Upper lobe of left lung (tissue), 4 donors: ENCODE results near the gene THEMIS2.

Source experiments
- EP300 ChIP-seq, 4 donors: sonication (generic); formaldehyde crosslinking; IDR thresholded peaks; one replicate each; pipeline ENCODE4 v1.5.1; 2017; ENCODE audit warnings: antibody characterized with exemption in 4 of 4, control low read depth in 2 of 4
- POLR2A ChIP-seq, 4 donors: fragments of 450-650 bp; IDR thresholded peaks; one replicate each; pipeline ENCODE4 v1.5.1; 2016 to 2017; ENCODE audit warnings: antibody characterized with exemption in 4 of 4, mild to moderate bottlenecking in 2 of 4
- POLR2AphosphoS5 ChIP-seq, 2 donors: sonication (generic); formaldehyde crosslinking; IDR thresholded peaks; one replicate each; pipeline ENCODE4 v1.5.1; 2017; ENCODE audit warnings: antibody characterized with exemption in 2 of 2
- TF ChIP-seq, protein P1 (sequence below), 6 experiments: fragments of 450-650 bp in 4 of 6; fragments of 200-600 bp in 2 of 6; sonication (generic) in 2 of 6; IDR thresholded peaks; one replicate each; pipeline ENCODE4 v1.5.1; 2016 to 2019; ENCODE audit warnings: antibody characterized with exemption in 6 of 6

DNA sequence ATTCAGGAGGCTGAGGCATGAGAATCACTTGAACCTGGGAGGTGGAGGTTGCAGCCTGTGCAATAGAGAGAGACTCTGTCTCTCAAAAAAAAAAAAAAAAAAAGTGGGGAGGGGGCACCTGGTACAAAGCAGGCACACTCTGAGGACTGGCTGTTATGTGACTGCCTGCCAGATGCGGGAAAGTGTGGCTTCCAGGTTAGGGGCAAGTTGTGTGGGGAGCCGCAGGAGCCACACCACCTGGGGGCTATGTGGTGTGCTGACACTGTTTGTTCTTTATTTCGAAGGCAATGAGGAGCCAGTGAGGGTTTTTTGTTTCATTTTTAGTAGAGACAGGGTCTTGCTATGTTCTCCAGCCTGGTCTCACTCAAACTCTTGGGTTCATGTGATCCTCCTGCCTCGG, 5.7 kb downstream of the THEMIS2 start:
- TF ChIP-seq, protein P1, sequence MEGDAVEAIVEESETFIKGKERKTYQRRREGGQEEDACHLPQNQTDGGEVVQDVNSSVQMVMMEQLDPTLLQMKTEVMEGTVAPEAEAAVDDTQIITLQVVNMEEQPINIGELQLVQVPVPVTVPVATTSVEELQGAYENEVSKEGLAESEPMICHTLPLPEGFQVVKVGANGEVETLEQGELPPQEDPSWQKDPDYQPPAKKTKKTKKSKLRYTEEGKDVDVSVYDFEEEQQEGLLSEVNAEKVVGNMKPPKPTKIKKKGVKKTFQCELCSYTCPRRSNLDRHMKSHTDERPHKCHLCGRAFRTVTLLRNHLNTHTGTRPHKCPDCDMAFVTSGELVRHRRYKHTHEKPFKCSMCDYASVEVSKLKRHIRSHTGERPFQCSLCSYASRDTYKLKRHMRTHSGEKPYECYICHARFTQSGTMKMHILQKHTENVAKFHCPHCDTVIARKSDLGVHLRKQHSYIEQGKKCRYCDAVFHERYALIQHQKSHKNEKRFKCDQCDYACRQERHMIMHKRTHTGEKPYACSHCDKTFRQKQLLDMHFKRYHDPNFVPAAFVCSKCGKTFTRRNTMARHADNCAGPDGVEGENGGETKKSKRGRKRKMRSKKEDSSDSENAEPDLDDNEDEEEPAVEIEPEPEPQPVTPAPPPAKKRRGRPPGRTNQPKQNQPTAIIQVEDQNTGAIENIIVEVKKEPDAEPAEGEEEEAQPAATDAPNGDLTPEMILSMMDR (IDR thresholded peaks at IDR 0.05) = no peak
- TF ChIP-seq EP300 (IDR thresholded peaks at IDR 0.05) (no peak), POLR2AphosphoS5 (IDR thresholded peaks at IDR 0.05) (no peak), POLR2A (IDR thresholded peaks at IDR 0.05) (no peak)
